Measurements from ENCODE around the gene GJA5.

The GJA5 gene

GRCh38 chr1:147760481-147761260, at the start of gene GJA5:
TSS of gene GJA5 (minus strand) at chr1:147760602. CDS start at chr1:147759238, 1,364 bp downstream.
- H3K4me3 ChIP-seq: no peak within 1 kb of the TSS
- H3K4me1 ChIP-seq: no peaks in the 10 kb centered on the region
- no peaks in the 10 kb centered on the region for H3K27me3 ChIP-seq (ENCODE audit: low read depth)
- in situ Hi-C loops (cut with MboI; ENCODE audit: low sequenced_read_pairs): no loop called here
- DNase-seq (ENCODE audit: low spot score in 2 of 2): no peak
- no peaks in the 10 kb centered on the region for H3K36me3 ChIP-seq (replicated peaks)
- no peaks in the 10 kb centered on the region for H3K9me3 ChIP-seq

- no peaks in the 10 kb centered on the region for H3K36me3 ChIP-seq (replicated peaks)
- H3K9me3 ChIP-seq: no peaks in the 10 kb centered on the region
- DNase-seq (ENCODE audit: low spot score in 2 of 2): no peak
- H3K27me3 ChIP-seq (ENCODE audit: low read depth): no peaks in the 10 kb centered on the region
- no peak overlapping the region for H3K4me3 ChIP-seq
- in situ Hi-C loops (cut with MboI; ENCODE audit: low sequenced_read_pairs): no loop called here
- H3K4me1 ChIP-seq: no peaks in the 10 kb centered on the region
These were observed 48.8 kb upstream of the GJA5 start for GRCh38 chr1:147809236-147809635.

GRCh38 chr1:147808025-147808424, 47.6 kb upstream of the GJA5 start:
- Histone ChIP-seq H3K4me3 (no peak overlapping the region), H3K27me3 (ENCODE audit: low read depth) (no peaks in the 10 kb centered on the region), H3K36me3 (replicated peaks) (no peaks in the 10 kb centered on the region), H3K4me1 (no peaks in the 10 kb centered on the region), H3K9me3 (no peaks in the 10 kb centered on the region)
- no peak for DNase-seq (ENCODE audit: low spot score in 2 of 2)
- in situ Hi-C loops (cut with MboI; ENCODE audit: low sequenced_read_pairs): no loop called here

GRCh38 chr1:147807405-147807804, 47.0 kb upstream of the GJA5 start:
- in situ Hi-C loops (cut with MboI; ENCODE audit: low sequenced_read_pairs): no loop called here
- H3K9me3 ChIP-seq: no peaks in the 10 kb centered on the region
- no peaks in the 10 kb centered on the region for H3K4me1 ChIP-seq
- H3K4me3 ChIP-seq: no peak overlapping the region
- DNase-seq (ENCODE audit: low spot score in 2 of 2): no peak
- H3K27me3 ChIP-seq (ENCODE audit: low read depth): no peaks in the 10 kb centered on the region
- no peaks in the 10 kb centered on the region for H3K36me3 ChIP-seq (replicated peaks)

GRCh38 chr1:147804942-147805723, 44.7 kb upstream of the GJA5 start:
- no peak overlapping the region for H3K4me3 ChIP-seq
- in situ Hi-C loops (cut with MboI; ENCODE audit: low sequenced_read_pairs): no loop called here
- peaks cover 1% of the 10 kb centered on the region; the same call in 1 of the 2 replicates for H3K27me3 ChIP-seq (ENCODE audit: low read depth)
- no peaks in the 10 kb centered on the region for H3K4me1 ChIP-seq
- H3K36me3 ChIP-seq (replicated peaks): no peaks in the 10 kb centered on the region
- no peak for DNase-seq (ENCODE audit: low spot score in 2 of 2)
- no peaks in the 10 kb centered on the region for H3K9me3 ChIP-seq

- in situ Hi-C loops (cut with MboI; ENCODE audit: low sequenced_read_pairs): no loop called here
These were observed 40.4 kb upstream of the GJA5 start for GRCh38 chr1:147800804-147801203.

GRCh38 chr1:147798731-147799130, 38.3 kb upstream of the GJA5 start:
- no peak for DNase-seq (ENCODE audit: low spot score in 2 of 2)
- no peaks in the 10 kb centered on the region for H3K9me3 ChIP-seq
- H3K27me3 ChIP-seq (ENCODE audit: low read depth): peaks cover 2% of the 10 kb centered on the region; the same call in 1 of the 2 replicates
- in situ Hi-C loops (cut with MboI; ENCODE audit: low sequenced_read_pairs): no loop called here
- no peak overlapping the region for H3K4me3 ChIP-seq
- H3K4me1 ChIP-seq: no peaks in the 10 kb centered on the region
- no peaks in the 10 kb centered on the region; the same call in 1 of the 2 replicates for H3K36me3 ChIP-seq (replicated peaks)

More at GRCh38 chr1:147800804-147801203, 40.4 kb upstream of the GJA5 start:
- no peaks in the 10 kb centered on the region for H3K4me1 ChIP-seq
- H3K9me3 ChIP-seq: no peaks in the 10 kb centered on the region
- no peaks in the 10 kb centered on the region for H3K36me3 ChIP-seq (replicated peaks)
- DNase-seq (ENCODE audit: low spot score in 2 of 2): no peak
- no peak overlapping the region for H3K4me3 ChIP-seq
- H3K27me3 ChIP-seq (ENCODE audit: low read depth): peaks cover 2% of the 10 kb centered on the region; the same call in 1 of the 2 replicates

GRCh38 chr1:147794570-147794969, 34.2 kb upstream of the GJA5 start:
- no peak overlapping the region for H3K4me3 ChIP-seq
- no peaks in the 10 kb centered on the region for H3K4me1 ChIP-seq
- in situ Hi-C loops (cut with MboI; ENCODE audit: low sequenced_read_pairs): no loop called here
- H3K27me3 ChIP-seq (ENCODE audit: low read depth): peaks cover 2% of the 10 kb centered on the region; the same call in 1 of the 2 replicates
- H3K36me3 ChIP-seq (replicated peaks): no peaks in the 10 kb centered on the region; the same call in 1 of the 2 replicates
- H3K9me3 ChIP-seq: no peaks in the 10 kb centered on the region
- DNase-seq (ENCODE audit: low spot score in 2 of 2): no peak

- no peak overlapping the region for H3K4me3 ChIP-seq
- peaks cover 7% of the 10 kb centered on the region for H3K27me3 ChIP-seq (ENCODE audit: low read depth)
- no peaks in the 10 kb centered on the region for H3K4me1 ChIP-seq
- no peak for DNase-seq (ENCODE audit: low spot score in 2 of 2)
- H3K36me3 ChIP-seq (replicated peaks): no peaks in the 10 kb centered on the region; the same call in 1 of the 2 replicates
- no peaks in the 10 kb centered on the region for H3K9me3 ChIP-seq
- in situ Hi-C loops (cut with MboI; ENCODE audit: low sequenced_read_pairs): no loop called here
These were observed 31.5 kb upstream of the GJA5 start for GRCh38 chr1:147791876-147792275.

GRCh38 chr1:147787765-147788164, 27.4 kb upstream of the GJA5 start:
- peaks cover 7% of the 10 kb centered on the region for H3K27me3 ChIP-seq (ENCODE audit: low read depth)
- no peaks in the 10 kb centered on the region for H3K9me3 ChIP-seq
- no peaks in the 10 kb centered on the region for H3K4me1 ChIP-seq
- in situ Hi-C loops (cut with MboI; ENCODE audit: low sequenced_read_pairs): no loop called here
- no peak for DNase-seq (ENCODE audit: low spot score in 2 of 2)
- no peak overlapping the region for H3K4me3 ChIP-seq
- H3K36me3 ChIP-seq (replicated peaks): no peaks in the 10 kb centered on the region

GRCh38 chr1:147786536-147786935, 26.1 kb upstream of the GJA5 start:
- H3K4me3 ChIP-seq: no peak overlapping the region
- H3K4me1 ChIP-seq: no peaks in the 10 kb centered on the region
- in situ Hi-C loops (cut with MboI; ENCODE audit: low sequenced_read_pairs): no loop called here
- H3K27me3 ChIP-seq (ENCODE audit: low read depth): peaks cover 7% of the 10 kb centered on the region
- no peaks in the 10 kb centered on the region for H3K9me3 ChIP-seq
- DNase-seq (ENCODE audit: low spot score in 2 of 2): no peak
- no peaks in the 10 kb centered on the region for H3K36me3 ChIP-seq (replicated peaks)

- H3K4me3 ChIP-seq: no peak overlapping the region
- no peaks in the 10 kb centered on the region for H3K4me1 ChIP-seq
- H3K27me3 ChIP-seq (ENCODE audit: low read depth): peaks cover 7% of the 10 kb centered on the region
- H3K36me3 ChIP-seq (replicated peaks): no peaks in the 10 kb centered on the region
- DNase-seq (ENCODE audit: low spot score in 2 of 2): no peak
- H3K9me3 ChIP-seq: no peaks in the 10 kb centered on the region
- in situ Hi-C loops (cut with MboI; ENCODE audit: low sequenced_read_pairs): no loop called here
These were observed 25.5 kb upstream of the GJA5 start for GRCh38 chr1:147785794-147786506.

- Histone ChIP-seq H3K9me3 (no peaks in the 10 kb centered on the region), H3K4me1 (no peaks in the 10 kb centered on the region), H3K4me3 (no peak overlapping the region), H3K27me3 (ENCODE audit: low read depth) (peaks cover 7% of the 10 kb centered on the region), H3K36me3 (replicated peaks) (no peaks in the 10 kb centered on the region)
- DNase-seq (ENCODE audit: low spot score in 2 of 2): no peak
- in situ Hi-C loops (cut with MboI; ENCODE audit: low sequenced_read_pairs): no loop called here
These were observed 24.5 kb upstream of the GJA5 start for GRCh38 chr1:147784941-147785340.

Measured in HAP-1 (cell line).